Measurements from ENCODE around the gene TRIM40.

The TRIM40 gene

GRCh38 chr6:30157999-30158398 lies 22.1 kb downstream of the TRIM40 start:
- no peaks in the 10 kb centered on the region for H3K27me3 ChIP-seq (replicated peaks)

GRCh38 chr6:30158475-30159040 lies 22.6 kb downstream of the TRIM40 start:
- in situ Hi-C loops (cut with HindIII; ENCODE audit: low pct_ligation_motif_present, low sequenced_read_pairs), result no loop called here
- no peaks in the 10 kb centered on the region for H3K27me3 ChIP-seq (replicated peaks)
- TF ChIP-seq CTCF (IDR thresholded peaks at IDR 0.05; ENCODE audit: low read depth, low read length, missing control alignments), result no peak

More at GRCh38 chr6:30157999-30158398, 22.1 kb downstream of the TRIM40 start:
- in situ Hi-C loops (cut with HindIII; ENCODE audit: low pct_ligation_motif_present, low sequenced_read_pairs), result no loop called here
- no peak for DNase-seq
- TF ChIP-seq CTCF (IDR thresholded peaks at IDR 0.05; ENCODE audit: low read depth, low read length, missing control alignments), result no peak
- Histone ChIP-seq H3K4me3 (ENCODE audit: low read depth, low read length) (no peak overlapping the region), H3K27ac (no peak overlapping the region), H3K36me3 (replicated peaks) (no peaks in the 10 kb centered on the region)

DNA sequence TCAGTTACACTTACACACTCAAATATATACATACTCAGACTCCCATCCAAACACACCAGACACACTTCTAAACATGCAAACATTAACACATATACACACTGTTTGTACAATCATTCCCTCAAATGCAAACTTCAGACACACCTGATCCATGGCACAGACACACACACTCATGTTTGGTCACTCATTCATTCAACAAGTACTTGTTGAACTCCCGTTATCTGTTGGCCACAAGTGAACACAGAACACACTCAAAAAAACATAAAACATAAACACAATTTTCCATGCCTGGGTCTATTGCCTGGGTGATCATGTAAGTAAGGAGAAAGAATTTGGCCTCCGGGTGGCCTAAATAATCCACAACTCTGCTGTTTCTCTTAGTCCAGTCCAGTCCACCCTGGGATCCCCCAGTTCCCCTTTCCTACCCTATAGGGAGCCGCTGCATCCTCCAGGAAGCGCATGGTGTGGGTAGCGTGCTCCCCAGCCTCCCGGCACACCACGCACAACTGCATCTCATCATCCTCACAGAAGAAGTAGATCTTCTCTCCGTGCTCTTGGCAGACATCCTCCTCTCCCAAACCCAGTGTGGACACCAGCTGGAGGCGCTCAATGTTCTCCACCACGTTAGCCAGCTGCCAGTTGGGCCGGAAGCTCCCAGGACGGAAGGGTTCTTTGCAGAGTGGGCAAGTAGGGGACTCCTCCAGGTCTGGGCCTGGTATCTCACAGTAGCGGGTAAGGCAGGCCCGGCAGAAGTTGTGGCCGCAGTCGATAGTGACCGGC lies 24.3 kb downstream of the TRIM40 start:
- no peak for DNase-seq
- H3K4me3 ChIP-seq (ENCODE audit: low read depth, low read length), result no peak overlapping the region
- TF ChIP-seq CTCF (IDR thresholded peaks at IDR 0.05; ENCODE audit: low read depth, low read length, missing control alignments), result no peak
- no peaks in the 10 kb centered on the region for H3K36me3 ChIP-seq (replicated peaks)
- no peak overlapping the region for H3K27ac ChIP-seq
- no peaks in the 10 kb centered on the region for H3K27me3 ChIP-seq (replicated peaks)
- in situ Hi-C loops (cut with HindIII; ENCODE audit: low pct_ligation_motif_present, low sequenced_read_pairs), result no loop called here

More at GRCh38 chr6:30158475-30159040, 22.6 kb downstream of the TRIM40 start:
- no peak for DNase-seq
- Histone ChIP-seq H3K4me3 (ENCODE audit: low read depth, low read length) (no peak overlapping the region), H3K36me3 (replicated peaks) (no peaks in the 10 kb centered on the region), H3K27ac (no peak overlapping the region)

DNA sequence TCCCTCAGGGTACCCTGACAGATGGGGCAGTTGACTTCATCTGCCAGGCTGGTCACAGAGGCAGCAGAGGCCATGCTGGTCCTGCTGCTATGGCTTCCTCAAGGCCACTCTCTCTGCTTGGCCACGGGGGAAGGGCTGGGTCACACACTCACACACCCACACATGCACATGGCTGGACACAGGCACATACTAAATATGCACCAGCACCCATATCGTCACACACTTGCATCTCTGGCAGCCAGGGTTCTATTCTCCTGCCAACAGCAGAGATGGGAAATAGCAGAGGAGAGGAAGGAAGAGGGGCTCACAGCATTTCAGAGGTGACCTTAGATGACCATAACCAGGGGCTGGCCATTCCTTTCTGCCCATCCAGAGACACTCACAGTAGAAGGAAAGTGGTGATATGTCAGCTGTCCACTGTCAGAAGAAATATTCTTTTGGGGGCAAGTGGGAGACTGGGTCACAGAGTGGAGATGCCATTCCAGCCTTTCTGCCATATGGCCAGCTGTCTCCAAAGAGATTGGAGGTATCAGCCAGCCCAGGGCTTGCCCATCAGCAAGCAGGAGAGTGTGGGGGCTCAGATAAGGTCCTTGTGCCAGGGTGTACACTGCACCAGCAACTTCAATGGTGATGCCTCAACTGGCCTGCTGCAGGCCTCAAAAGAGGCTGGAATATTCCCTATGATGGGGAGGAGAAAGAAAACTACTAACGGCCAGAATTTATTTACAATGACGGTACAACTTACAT lies 25.0 kb downstream of the TRIM40 start, which contains the start of gene TRIM10:
TRIM10 (minus strand) TSS at position 427 of the 747 bp plus-strand sequence; CDS start at position 74, 353 bp downstream.
- Histone ChIP-seq H3K36me3 (replicated peaks) (no peaks in the 10 kb centered on the region), H3K4me3 (ENCODE audit: low read depth, low read length) (no peak within 1 kb of the TSS), H3K27me3 (replicated peaks) (no peaks in the 10 kb centered on the region), H3K27ac (no peak within 1 kb of the TSS)
- TF ChIP-seq CTCF (IDR thresholded peaks at IDR 0.05; ENCODE audit: low read depth, low read length, missing control alignments), result no peak
- in situ Hi-C loops (cut with HindIII; ENCODE audit: low pct_ligation_motif_present, low sequenced_read_pairs), result no loop called here
- DNase-seq, result no peak

GRCh38 chr6:30162265-30163089 lies 26.5 kb downstream of the TRIM40 start:
- in situ Hi-C loops (cut with HindIII; ENCODE audit: low pct_ligation_motif_present, low sequenced_read_pairs), result no loop called here
- H3K27me3 ChIP-seq (replicated peaks), result peaks cover 6% of the 10 kb centered on the region
- H3K27ac ChIP-seq, result no peak overlapping the region
- H3K4me3 ChIP-seq (ENCODE audit: low read depth, low read length), result no peak overlapping the region
- no peaks in the 10 kb centered on the region for H3K36me3 ChIP-seq (replicated peaks)
- DNase-seq, result no peak
- no peak for TF ChIP-seq CTCF (IDR thresholded peaks at IDR 0.05; ENCODE audit: low read depth, low read length, missing control alignments)
